Activated CD4-positive, alpha-beta T cell treated with anti-CD3 and anti-CD28 coated beads, Interleukin-2, amount 50 U/mL, for 48 hours (primary cell): ENCODE measurements around the gene CST4.
A peak's percentile ranks its signal among the peaks of the same experiment; 100 is the strongest.
"Not testable (repeated sequence)": the region's sequence is repeated elsewhere in the genome, so short reads cannot be mapped to it uniquely, and the experiment has no call there.

Experiments used
- DNase-seq, 2 experiments: peaks; one replicate each; pipeline ENCODE4 v3.0.0-alpha.2; 2020

Gene CST4

GRCh38 chr20:23688684-23689398 is at the start of gene CST4:
TSS of gene CST4 (minus strand) at chr20:23689038. CDS start at chr20:23688969, 69 bp downstream.
- not testable (repeated sequence) for DNase-seq

- not testable (repeated sequence) for DNase-seq
Observed at GRCh38 chr20:23735391-23735790, 46.6 kb upstream of the CST4 start.

- DNase-seq, result not testable (repeated sequence)
Observed at GRCh38 chr20:23734949-23735348, 46.1 kb upstream of the CST4 start.

- not testable (repeated sequence) for DNase-seq
Observed at GRCh38 chr20:23734440-23734839, 45.6 kb upstream of the CST4 start.

GRCh38 chr20:23727016-23727415 is 38.2 kb upstream of the CST4 start:
- no peak for DNase-seq

GRCh38 chr20:23725102-23725501 is 36.3 kb upstream of the CST4 start:
- no peak for DNase-seq

GRCh38 chr20:23723659-23724307 is 34.9 kb upstream of the CST4 start:
- peak; percentile 27 to 38 for DNase-seq

GRCh38 chr20:23722851-23723250 is 34.0 kb upstream of the CST4 start:
- not testable (repeated sequence) for DNase-seq

- no peak for DNase-seq
Observed at GRCh38 chr20:23721962-23722361, 33.1 kb upstream of the CST4 start.

GRCh38 chr20:23719351-23719750 is 30.5 kb upstream of the CST4 start:
- not testable (repeated sequence) for DNase-seq

- DNase-seq, result not testable (repeated sequence)
Observed at GRCh38 chr20:23711778-23712177, 22.9 kb upstream of the CST4 start.

GRCh38 chr20:23710771-23711170 is 21.9 kb upstream of the CST4 start:
- DNase-seq, result no peak

- no peak for DNase-seq
Observed at GRCh38 chr20:23705895-23706294, 17.1 kb upstream of the CST4 start.

- DNase-seq, result no peak
Observed at GRCh38 chr20:23702021-23702420, 13.2 kb upstream of the CST4 start.

- no peak for DNase-seq
Observed at GRCh38 chr20:23700931-23701330, 12.1 kb upstream of the CST4 start.

- no peak for DNase-seq
Observed at GRCh38 chr20:23697947-23698346, 9.1 kb upstream of the CST4 start.

GRCh38 chr20:23695068-23695395 is 6.2 kb upstream of the CST4 start:
- not testable (repeated sequence) for DNase-seq

GRCh38 chr20:23694178-23695067 is 5.6 kb upstream of the CST4 start:
- DNase-seq, result not testable (repeated sequence)

- DNase-seq, result not testable (repeated sequence)
Observed at GRCh38 chr20:23692725-23693619, 4.1 kb upstream of the CST4 start.

- DNase-seq, result no peak
Observed at GRCh38 chr20:23691675-23692074, 2.8 kb upstream of the CST4 start.

- DNase-seq, result no peak
Observed at GRCh38 chr20:23690581-23690980, 1.7 kb upstream of the CST4 start.

- DNase-seq, result no peak
Observed at GRCh38 chr20:23689399-23689690, 507 bp upstream of the CST4 start.

- DNase-seq, result no peak
Observed at GRCh38 chr20:23687986-23688385, 852 bp downstream of the CST4 start.
